HAP-1 (cell line): ENCODE measurements around the gene CEBPE.
"Not testable (repeated sequence)": the region's sequence is repeated elsewhere in the genome, so short reads cannot be mapped to it uniquely, and the experiment has no call there.

Experiments used
- DNase-seq, 2 experiments: peaks; one replicate each; pipeline ENCODE4 v3.0.0-alpha.2; 2016 to 2020; ENCODE audit warnings: low spot score in 2 of 2
- H3K27me3 ChIP-seq: fragments of 250-450 bp; sonication (Bioruptor Pico); 2 replicates; pipeline ENCODE4 v1.5.1; 2020; ENCODE audit warnings: low read depth, mild to moderate bottlenecking, moderate library complexity
- H3K36me3 ChIP-seq: fragments of 250-450 bp; sonication (Bioruptor Pico); replicated peaks from 2 replicates; pipeline ENCODE4 v1.5.1; 2020; ENCODE audit warnings: mild to moderate bottlenecking
- H3K4me1 ChIP-seq: fragments of 250-450 bp; sonication (Bioruptor Pico); 2 replicates; pipeline ENCODE4 v1.5.1; 2020; ENCODE audit warnings: mild to moderate bottlenecking
- H3K4me3 ChIP-seq: fragments of 250-450 bp; sonication (Bioruptor Pico); 2 replicates; pipeline ENCODE4 v1.5.1; 2020; ENCODE audit warnings: mild to moderate bottlenecking, moderate library complexity
- H3K9me3 ChIP-seq: fragments of 250-450 bp; sonication (Bioruptor Pico); 2 replicates; pipeline ENCODE4 v1.5.1; 2020; ENCODE audit warnings: mild to moderate bottlenecking, moderate library complexity
- in situ Hi-C: fragments of 300-500 bp; cut with MboI; formaldehyde crosslinking; loops from 3 replicates; pipeline ENCODE4 v1.14.3; 2020; ENCODE audit warnings: low sequenced_read_pairs, inconsistent platforms, mixed read lengths

Gene CEBPE

DNA sequence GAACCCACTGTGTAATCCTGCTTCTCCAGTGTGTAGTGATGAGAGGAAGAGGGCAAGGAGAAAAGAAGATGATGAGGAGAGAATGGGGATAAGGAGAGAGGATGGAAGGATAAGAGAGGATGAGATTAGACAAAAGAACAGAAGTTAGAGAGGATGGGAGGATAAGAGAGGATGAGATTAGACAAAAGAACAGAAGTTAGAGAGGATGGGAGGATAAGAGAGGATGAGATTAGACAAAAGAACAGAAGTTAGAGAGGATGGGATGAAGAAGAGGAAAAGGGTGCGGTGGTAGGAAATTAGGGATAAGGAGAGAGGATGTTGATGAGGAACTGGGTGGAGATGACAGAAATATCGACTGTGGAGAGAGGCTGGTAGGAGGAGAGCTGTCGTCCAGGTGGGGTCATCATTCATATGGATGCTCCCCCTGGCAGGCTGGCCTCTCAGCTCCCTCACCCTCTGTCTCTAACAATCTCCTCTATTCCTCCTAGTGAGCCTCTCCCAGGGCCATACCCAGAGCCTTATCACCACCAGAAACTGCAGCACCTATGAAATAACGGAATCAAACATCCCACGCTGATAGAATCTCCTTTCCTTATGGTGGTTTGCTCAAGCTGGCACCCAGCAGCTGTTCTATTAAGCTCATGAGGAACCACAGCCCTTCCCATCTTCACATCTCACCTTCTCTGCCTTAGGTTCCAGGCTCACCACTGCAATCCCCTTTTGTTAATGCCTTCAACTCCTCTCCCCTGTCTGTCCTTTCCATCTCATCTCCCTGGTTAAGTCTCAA is 8.3 kb downstream of the CEBPE start:
- Histone ChIP-seq H3K4me1 (no peaks in the 10 kb centered on the region), H3K4me3 (no peak overlapping the region), H3K36me3 (no peaks in the 10 kb centered on the region), H3K9me3 (peaks cover 5% of the 10 kb centered on the region; the same call in 1 of the 2 replicates), H3K27me3 (peaks cover 44% of the 10 kb centered on the region)
- no peak for DNase-seq
- in situ Hi-C loops = no loop called here

DNA sequence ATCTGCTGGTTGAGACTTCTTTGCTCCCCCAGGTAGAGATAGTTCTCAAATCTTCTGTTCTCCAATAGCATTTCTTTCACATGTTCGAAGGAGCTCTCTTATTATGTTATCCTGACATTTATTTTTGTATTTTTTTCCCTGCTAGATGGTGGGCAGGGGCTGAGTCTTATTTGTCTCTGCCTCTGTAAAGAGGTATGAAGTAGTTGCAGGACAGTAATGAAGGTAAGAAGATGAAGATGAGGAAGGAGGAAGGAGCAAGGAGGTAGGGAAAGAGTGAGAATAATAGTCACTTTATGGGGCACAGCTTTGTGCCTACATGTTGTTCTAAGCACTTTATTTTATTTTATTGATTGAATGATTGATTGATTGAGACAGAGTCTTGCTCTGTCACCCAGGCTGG is 9.3 kb downstream of the CEBPE start:
- peaks cover 39% of the 10 kb centered on the region for H3K27me3 ChIP-seq
- DNase-seq = no peak
- in situ Hi-C loops = no loop called here
- H3K4me3 ChIP-seq = no peak overlapping the region
- peaks cover 5% of the 10 kb centered on the region; the same call in 1 of the 2 replicates for H3K9me3 ChIP-seq
- H3K36me3 ChIP-seq = no peaks in the 10 kb centered on the region
- H3K4me1 ChIP-seq = no peaks in the 10 kb centered on the region

DNA sequence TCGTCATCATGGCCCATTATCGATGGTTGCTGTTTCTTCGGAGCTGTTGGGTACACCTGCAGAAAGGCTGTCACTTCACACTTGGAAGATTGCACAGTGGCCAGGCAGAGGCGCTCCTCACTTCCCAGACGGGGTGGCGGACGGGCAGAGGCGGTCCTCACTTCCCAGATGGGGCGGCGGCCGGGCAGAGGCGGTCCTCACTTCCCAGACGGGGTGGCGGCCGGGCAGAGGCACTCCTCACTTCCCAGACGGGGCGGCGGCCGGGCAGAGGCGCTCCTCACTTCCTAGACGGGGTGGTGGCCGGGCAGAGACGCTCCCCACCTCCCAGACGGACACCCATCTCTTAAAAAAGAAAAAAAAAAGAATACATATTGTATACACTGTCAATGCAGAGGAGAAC is 10.9 kb downstream of the CEBPE start:
- DNase-seq, H3K9me3 ChIP-seq, in situ Hi-C loops, H3K4me3 ChIP-seq, H3K36me3 ChIP-seq, H3K4me1 ChIP-seq: not testable (repeated sequence)
- peaks cover 32% of the 10 kb centered on the region for H3K27me3 ChIP-seq

DNA sequence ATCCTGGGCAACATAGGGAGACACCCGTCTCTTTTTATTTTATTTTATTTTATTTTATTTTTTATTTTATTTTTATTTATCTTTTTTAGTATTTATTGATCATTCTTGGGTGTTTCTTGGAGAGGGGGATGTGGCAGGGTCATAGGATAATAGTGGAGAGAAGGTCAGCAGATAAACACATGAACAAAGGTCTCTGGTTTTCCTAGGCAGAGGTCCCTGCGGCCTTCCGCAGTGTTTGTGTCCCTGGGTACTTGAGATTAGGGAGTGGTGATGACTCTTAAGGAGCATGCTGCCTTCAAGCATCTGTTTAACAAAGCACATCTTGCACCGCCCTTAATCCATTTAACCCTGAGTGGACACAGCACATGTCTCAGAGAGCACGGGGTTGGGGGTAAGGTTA is 11.4 kb downstream of the CEBPE start:
- H3K36me3 ChIP-seq, H3K4me3 ChIP-seq, in situ Hi-C loops, H3K9me3 ChIP-seq, DNase-seq, H3K4me1 ChIP-seq: not testable (repeated sequence)
- peaks cover 27% of the 10 kb centered on the region for H3K27me3 ChIP-seq

DNA sequence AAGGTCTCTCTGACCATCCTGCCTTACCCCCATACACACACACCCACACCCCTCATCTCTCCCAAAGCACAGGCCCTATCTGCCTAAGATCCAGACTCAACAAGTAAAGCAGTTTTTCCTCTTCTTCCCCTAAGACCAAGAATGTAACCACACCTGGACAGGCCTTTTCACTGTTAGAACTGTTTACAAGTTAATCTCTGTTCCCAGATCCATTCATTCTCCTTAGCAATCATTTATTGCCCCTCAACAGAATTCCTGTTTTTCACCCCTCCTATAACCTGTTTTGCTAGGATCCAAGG is 12.4 kb downstream of the CEBPE start:
- DNase-seq = no peak
- Histone ChIP-seq H3K4me3 (no peak overlapping the region), H3K9me3 (peaks cover 5% of the 10 kb centered on the region; the same call in 1 of the 2 replicates), H3K4me1 (no peaks in the 10 kb centered on the region), H3K36me3 (no peaks in the 10 kb centered on the region), H3K27me3 (peaks cover 18% of the 10 kb centered on the region)
- in situ Hi-C loops = no loop called here

DNA sequence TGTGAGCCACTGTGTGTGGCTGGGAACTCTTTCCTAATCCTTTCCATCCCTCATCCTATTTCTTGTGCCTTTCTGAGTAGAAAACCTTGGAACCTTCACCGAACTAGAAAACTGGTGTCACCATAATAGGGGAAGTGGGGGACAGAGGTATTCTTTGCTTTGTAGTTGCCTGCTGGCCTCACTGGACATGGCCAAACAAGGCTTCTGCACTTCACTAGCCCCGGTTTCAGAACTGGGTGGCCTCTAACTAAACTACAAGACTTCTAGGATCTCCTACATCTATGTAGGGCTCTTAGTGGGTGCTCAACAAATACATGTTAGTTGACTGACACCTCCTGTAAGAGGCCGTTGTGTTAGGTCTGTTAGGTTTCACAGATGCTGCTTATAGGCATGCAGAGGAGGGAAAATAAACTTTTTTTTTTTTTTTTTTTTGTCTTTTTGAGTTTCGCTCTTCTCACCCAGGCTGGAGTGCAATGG is 13.7 kb downstream of the CEBPE start:
- peaks cover 5% of the 10 kb centered on the region; the same call in 1 of the 2 replicates for H3K9me3 ChIP-seq
- H3K4me1 ChIP-seq = no peaks in the 10 kb centered on the region
- no peak overlapping the region for H3K4me3 ChIP-seq
- in situ Hi-C loops = no loop called here
- no peak for DNase-seq
- H3K27me3 ChIP-seq = peaks cover 8% of the 10 kb centered on the region
- H3K36me3 ChIP-seq = no peaks in the 10 kb centered on the region

DNA sequence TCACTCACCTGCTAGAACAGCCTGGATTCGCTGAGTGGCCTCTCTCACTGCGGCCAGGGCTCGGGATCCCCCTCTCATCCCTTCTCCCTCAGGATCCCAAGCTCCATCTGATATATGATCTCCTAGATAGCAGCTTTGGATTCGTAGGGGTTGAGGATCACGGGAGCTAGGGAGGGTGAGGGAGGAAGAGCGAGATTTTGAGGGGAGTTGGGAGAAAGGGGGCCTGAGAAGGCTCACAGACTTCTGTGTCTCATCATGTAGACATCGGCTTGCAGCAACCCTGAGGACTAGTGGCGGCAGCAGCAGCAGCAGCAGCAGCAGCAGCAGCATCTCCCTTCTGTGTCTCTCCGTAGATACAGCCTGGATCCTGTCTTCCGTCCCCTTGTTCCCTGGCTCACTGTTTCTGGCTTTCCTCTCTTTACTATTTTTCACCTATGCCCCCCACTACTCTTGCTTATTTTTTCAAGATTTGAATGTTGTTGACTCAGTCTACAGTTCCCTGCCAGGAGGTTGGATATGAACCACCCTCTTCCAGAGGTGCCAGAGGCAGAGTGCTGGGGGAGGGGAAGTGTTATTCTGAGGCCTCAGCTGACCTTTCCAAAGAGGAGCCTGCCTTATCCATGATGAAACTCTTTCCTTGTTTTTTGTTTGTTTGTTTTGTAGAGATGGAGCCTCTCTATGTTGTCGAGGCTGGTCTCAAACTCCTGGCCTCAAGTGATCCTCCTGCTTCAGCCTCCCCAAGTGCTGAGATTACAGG is 14.3 kb downstream of the CEBPE start, which contains the start of gene CIROP:
CIROP (minus strand) TSS at position 399 of the 757 bp plus-strand sequence; CDS start at position 330, 69 bp downstream.
- H3K4me1 ChIP-seq = no peaks in the 10 kb centered on the region
- H3K27me3 ChIP-seq = peaks cover 2% of the 10 kb centered on the region; the same call in 1 of the 2 replicates
- no peak for DNase-seq
- H3K36me3 ChIP-seq = no peaks in the 10 kb centered on the region
- peaks cover 5% of the 10 kb centered on the region; the same call in 1 of the 2 replicates for H3K9me3 ChIP-seq
- H3K4me3 ChIP-seq = no peak within 1 kb of the TSS
- in situ Hi-C loops = no loop called here

DNA sequence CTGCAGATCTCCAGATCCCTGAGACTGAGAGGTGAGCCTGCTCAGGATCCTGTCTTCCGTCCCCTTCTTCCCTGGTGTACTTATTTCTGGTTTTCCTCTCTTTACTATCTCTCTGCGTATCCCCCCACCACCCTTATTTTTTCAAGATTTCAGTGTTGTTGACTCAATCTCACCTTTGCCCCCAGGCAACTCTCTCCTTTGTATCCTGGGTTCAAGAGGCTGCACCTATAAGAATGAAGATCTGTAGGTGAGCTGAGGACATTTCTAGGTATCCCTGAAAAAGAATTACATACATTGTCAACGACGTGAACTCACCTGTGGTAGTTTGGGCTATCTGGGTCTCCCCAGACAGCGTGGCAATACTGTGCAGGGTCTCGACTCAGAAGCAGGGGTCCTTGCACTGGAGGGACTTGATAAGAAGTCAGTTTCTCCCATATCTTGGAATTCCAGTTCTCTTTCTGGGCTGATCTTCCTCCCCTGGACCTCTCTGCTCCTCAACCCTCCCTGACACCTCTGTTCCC is 14.9 kb downstream of the CEBPE start:
- peaks cover under 1% of the 10 kb centered on the region; the same call in 1 of the 2 replicates for H3K36me3 ChIP-seq
- peaks cover 5% of the 10 kb centered on the region; the same call in 1 of the 2 replicates for H3K9me3 ChIP-seq
- no peak for DNase-seq
- peaks cover 2% of the 10 kb centered on the region; the same call in 1 of the 2 replicates for H3K27me3 ChIP-seq
- no peak overlapping the region for H3K4me3 ChIP-seq
- in situ Hi-C loops = no loop called here
- no peaks in the 10 kb centered on the region for H3K4me1 ChIP-seq

DNA sequence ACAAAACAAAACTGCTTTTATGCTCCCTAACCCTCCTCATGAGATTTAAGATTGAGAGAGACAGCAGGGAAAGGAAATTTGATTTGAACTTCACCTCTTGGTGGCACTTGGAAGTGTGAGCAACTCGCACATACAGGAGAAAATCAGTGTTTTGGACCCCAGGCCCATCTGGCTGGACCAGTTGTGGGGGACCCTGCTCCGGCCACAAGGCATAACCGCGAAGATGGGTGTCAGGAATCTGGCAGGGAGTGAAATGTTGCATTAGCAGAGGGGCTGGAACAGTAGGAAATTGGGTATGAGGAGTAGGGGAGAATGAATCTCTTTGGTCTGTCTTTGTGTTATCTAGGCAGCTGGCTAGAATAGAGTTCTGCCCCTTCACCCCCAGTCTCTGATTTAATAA is 15.5 kb downstream of the CEBPE start:
- in situ Hi-C loops = no loop called here
- H3K4me1 ChIP-seq = no peaks in the 10 kb centered on the region
- H3K4me3 ChIP-seq = no peak overlapping the region
- H3K9me3 ChIP-seq = peaks cover 2% of the 10 kb centered on the region; the same call in 1 of the 2 replicates
- DNase-seq = no peak
- peaks cover 2% of the 10 kb centered on the region; the same call in 1 of the 2 replicates for H3K27me3 ChIP-seq
- peaks cover 3% of the 10 kb centered on the region; the same call in 1 of the 2 replicates for H3K36me3 ChIP-seq

DNA sequence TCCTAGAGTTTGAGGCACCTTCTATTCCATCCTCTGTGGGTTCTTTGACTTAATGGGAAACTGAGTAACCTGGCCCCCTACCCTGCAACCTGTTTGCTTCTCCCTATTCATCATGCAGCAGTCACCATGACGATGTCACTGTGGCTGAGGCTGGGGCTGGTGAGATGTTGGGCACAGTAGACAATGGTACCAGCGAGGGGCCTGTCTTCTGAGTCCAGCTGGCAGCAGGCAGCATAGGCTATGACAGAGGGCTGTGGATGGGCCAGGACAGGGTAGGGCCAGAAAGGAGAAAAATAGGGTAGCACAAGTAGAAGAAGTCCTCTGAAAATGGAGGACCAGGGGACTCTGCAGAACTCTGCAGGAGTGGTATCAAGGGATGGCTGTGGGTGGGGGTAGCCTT is 16.3 kb downstream of the CEBPE start:
- no peak for DNase-seq
- Histone ChIP-seq H3K4me3 (no peak overlapping the region), H3K36me3 (peaks cover 9% of the 10 kb centered on the region), H3K27me3 (peaks cover 2% of the 10 kb centered on the region; the same call in 1 of the 2 replicates), H3K4me1 (no peaks in the 10 kb centered on the region), H3K9me3 (no peaks in the 10 kb centered on the region)
- in situ Hi-C loops = no loop called here

DNA sequence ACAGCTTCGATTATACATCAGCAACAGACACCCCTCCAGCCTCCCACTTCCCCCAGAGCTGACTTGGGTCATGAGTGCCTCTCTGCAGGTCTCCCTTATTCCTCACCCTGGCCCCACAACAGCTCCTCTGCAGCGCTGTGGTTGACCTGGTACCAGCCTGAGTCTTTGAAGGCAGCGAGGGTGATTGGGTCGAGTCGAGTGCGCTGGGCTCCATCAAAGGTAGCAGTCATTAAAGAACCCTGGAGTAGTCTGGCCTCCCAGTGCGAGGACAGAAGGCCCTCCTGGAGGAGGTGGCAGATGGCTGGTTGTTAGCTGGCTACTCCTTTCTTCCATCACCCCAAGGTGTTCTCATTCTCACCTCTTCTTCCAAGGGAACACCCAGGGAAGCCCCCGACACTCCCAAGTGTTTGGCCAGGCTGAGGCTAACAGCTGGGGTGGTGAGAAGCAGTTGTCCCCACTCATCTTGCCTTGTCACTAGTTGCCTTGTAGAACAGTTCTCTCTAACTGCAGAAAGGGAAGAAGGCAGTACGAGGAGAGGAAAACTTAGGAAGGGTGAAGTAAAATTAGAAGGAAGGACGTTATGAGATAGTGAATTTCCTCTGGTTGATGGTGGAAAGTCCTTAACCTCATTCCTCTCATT is 16.9 kb downstream of the CEBPE start:
- H3K4me1 ChIP-seq = peaks cover under 1% of the 10 kb centered on the region

DNA sequence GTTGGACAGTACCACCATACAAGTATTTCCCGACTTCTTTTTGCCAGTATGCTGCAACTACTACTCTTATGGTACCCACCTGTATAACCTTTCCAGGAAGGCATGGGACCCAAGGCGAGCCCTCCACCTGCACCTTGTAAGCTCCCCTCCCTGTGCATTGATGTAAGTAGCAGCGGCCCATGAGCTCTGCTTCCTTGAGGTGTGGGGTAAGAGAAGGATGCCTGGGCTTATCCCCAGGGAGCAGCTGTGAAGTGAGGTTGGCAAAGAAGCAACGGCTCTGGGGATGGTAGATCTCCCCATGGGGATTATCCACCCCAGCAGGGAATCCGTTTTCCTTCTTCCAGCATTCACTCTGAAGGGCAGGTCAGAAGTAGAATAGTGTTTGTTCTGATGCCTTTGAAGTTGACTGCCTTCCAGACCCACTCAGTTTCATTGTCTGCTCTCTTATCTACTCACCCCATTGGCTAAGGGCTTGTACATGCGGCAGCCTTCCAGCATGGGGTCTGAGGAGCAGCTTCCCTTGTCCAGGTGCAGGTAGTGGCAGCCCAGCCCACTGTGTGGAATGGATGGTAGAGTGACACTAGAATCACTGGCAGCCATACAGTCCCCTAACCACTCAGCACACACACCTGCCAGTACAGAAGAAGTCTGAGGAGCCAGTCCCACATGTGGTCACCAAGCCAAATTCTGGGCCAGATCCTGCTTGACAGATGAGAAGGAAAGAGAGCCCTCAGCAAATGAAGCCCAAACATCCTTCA is 17.7 kb downstream of the CEBPE start:
- no peak overlapping the region for H3K4me3 ChIP-seq
- DNase-seq = no peak
- H3K36me3 ChIP-seq = peaks cover 18% of the 10 kb centered on the region
- in situ Hi-C loops = no loop called here
- peaks cover 2% of the 10 kb centered on the region; the same call in 1 of the 2 replicates for H3K27me3 ChIP-seq
- H3K9me3 ChIP-seq = no peaks in the 10 kb centered on the region
- H3K4me1 ChIP-seq = peaks cover 5% of the 10 kb centered on the region

More for the DNA sequence above, 16.9 kb downstream of the CEBPE start:
- no peak for DNase-seq
- Histone ChIP-seq H3K36me3 (peaks cover 16% of the 10 kb centered on the region), H3K27me3 (peaks cover 2% of the 10 kb centered on the region; the same call in 1 of the 2 replicates), H3K4me3 (no peak overlapping the region), H3K9me3 (no peaks in the 10 kb centered on the region)
- in situ Hi-C loops = no loop called here
